HG03460 (cell line): ENCODE data around the gene F2RL1.
"Not testable (repeated sequence)": the region's sequence is repeated elsewhere in the genome, so short reads cannot be mapped to it uniquely, and the experiment has no call there.

Experiments used
- ATAC-seq: cut with Tn5 transposase; IDR thresholded peaks from one replicate; pipeline ENCODE4 v1.9.1; 2021; ENCODE audit not compliant: unreplicated experiment

The F2RL1 gene

DNA sequence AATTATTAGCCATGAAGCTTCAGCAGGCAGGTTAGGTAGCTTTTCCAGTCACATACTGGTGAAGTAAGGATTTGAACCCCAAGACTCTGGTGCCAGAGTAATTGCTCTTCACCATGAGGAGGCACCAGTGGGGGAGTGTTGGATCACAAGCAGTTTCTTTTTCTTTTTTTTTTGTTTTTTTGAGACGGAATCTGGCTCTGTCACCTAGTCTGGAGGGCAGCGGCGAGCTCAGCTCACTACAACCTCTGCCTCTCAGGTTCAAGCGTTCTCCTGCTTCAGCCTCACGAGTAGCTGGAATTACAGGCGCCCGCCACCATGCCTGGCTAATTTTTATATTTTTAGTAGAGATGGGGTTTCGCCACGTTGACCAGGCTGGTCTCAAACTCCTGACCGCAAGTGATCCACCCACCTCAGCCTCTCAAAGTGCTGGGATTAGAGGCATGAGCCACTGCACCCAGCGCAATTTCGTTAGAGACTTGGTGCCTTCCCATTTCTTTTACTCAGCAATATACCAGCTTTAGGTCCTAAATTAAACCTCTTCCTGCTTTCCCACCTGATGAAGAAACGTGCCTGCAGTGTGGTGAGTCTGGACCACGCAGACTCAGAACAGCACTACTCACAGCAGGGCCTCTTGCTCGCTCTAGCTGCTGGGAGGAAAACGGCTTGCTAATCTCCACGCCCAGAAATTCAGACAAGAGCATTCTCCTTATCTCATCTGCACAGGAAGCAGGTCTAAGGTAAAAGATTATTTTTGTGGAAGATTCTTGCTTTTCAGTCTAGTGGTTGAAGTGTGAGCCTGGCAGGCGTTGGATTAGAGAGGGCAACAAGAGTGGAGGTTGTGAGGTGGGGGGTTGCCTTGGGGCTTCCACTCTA is 30.8 kb downstream of the F2RL1 start, which contains the start of gene S100Z:
Gene S100Z, plus strand, starts transcription at position 596 of the 873 bp plus-strand sequence. CDS start 25,346 bp downstream, outside the sequence.
- ATAC-seq: no peak

DNA sequence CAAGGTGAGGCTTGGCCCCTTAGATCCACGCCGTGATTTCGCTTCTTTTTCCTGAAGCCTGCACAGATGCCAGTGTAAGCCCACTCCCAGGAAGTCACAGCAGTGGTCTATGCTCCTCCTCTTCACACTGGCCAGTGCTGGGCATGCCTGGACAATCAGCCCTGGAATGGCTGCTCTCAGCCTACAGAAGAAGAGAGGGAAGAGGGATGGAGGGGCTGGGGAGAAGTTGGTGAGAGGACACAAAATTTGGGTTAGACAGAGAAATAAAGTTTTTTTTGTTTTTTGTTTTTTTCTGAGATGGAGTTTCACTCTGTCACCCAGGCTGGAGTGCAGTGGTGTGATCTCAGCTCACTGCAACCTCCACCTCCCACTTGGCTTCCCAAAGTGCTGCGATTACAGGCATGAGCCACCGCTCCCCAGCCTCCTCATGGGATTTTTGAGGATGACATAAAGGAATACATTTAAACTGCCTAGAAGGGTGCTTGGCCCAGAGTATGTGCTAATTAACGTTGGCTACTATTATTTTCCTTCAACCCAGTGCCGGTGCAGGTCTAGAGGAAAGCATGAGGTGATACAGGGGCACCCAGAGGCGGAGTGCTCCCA is 31.8 kb downstream of the F2RL1 start:
- ATAC-seq: no peak

DNA sequence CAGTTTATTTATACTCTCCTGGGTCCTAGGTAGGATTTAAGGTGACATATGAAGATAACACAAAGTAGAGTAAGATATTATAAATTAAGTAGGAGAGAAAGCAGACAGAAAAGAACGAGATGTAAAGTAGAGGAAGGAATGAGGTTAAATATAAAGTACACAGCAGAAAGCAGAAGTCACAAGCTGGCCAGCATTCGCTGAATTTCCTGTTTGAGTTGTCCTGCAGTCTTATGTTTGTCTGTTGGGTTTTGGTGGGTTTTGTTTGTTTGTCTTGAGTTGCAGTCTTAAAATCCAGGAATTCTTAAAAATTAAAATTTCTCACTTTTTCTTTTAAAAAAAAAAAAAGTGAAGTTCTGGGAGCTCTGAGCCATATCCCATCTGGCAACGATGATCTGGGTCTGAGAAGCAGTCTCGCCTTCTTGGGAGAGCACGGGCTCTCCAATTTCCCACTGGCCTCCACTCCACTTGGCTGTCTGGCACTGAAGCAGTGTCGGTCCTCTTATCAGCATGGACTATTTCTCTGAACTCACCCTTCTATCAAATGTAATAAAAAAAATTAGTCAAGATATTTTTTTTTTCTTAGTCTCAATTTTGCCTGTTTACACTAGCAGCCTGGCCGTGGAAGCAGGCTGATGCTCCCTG is 33.0 kb downstream of the F2RL1 start:
- ATAC-seq: no peak

DNA sequence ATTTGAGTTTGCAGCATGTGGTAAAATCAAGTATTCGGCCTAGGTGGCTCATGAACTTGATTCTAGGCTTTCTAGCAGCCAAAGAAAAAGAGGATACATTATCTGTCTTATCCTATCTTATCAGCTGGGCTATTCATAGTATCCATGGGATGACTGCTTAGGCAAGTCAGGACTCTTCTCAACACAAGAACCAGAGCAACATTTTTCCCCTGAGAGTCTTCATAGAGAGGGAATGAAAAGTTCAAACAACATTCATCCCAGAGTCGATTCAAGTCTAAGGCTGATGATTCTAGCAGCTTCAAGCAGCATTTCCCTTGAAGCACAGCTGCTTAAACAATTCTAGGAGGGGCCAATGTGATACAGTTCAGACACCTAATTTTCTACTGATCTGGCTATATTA is 33.9 kb downstream of the F2RL1 start:
- ATAC-seq: no peak

DNA sequence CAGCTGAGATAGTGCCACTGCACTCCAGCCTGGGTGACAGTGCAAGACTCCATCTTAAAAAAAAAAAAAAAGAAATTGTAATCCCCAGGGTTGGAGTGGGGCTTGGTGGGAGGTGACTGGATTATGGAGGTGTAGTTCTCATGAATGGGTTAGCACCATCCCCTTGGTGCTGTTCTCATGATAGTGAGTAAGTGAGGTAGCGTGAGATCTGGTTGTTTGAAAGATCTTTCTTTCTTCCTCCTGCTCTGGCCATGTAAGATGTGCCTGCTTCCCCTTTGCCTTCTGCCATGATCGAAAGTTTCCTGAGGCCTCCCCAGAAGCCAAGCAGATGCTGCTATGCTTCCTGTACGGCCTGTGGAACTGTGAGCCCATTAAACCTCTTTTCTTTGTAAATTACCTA is 34.9 kb downstream of the F2RL1 start:
- not testable (repeated sequence) for ATAC-seq

DNA sequence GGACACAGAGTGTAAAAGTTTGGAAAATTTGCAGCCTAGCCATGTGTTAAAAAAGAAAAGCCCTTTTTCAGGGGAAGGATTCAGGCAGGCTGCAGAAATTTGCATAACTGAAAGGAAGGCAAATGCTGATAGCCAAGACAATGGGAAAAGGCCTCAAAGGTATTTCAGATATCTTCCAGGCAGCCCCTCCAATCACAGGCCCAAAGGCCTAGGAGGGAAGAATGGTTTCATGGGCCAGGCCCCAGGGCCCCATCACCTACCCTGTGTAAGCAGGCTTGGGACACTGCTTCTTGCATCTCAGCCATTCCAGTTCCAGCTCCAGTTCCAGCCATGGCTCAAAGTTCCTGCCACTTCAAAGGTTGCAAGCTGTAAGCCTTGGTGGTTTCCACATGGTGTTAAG is 35.8 kb downstream of the F2RL1 start:
- ATAC-seq: no peak

DNA sequence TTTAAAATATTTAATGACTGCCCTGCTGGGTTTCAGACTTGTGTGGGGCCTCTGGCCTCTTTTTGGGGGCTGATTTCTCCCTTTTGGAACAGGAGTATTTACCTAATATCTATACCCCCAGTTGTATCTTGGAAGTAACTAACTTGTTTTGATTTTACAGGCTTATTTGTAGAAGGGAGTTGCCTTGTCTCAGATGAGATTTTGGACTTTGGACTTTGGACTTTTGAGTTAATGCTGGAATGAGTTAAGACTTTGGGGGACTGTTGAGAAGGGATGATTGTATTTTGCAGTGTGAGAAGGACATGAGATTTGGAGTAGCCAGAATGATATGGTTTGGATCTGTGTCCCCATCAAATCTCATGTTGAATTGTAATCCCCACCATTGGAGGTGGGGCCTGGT is 36.7 kb downstream of the F2RL1 start:
- ATAC-seq: not testable (repeated sequence)

DNA sequence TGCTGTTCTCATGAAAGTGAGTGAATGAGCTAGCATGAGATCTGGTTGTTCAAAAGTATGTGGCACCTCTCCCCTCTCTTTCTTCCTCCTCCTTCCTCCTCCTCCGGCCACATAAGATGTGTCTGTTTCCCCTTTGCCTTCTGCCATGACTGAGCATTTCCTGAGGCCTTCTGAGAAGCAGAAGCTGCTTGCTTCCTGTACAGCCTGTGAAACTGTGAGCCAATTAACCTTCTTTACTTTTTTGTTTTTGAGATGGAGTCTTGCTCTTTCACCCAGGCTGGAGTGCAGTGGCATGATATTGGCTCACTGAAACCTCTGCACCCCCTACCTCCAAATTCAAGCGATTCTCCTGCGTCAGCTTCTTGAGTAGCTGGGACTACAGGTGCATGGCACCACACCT is 37.1 kb downstream of the F2RL1 start:
- ATAC-seq: no peak

DNA sequence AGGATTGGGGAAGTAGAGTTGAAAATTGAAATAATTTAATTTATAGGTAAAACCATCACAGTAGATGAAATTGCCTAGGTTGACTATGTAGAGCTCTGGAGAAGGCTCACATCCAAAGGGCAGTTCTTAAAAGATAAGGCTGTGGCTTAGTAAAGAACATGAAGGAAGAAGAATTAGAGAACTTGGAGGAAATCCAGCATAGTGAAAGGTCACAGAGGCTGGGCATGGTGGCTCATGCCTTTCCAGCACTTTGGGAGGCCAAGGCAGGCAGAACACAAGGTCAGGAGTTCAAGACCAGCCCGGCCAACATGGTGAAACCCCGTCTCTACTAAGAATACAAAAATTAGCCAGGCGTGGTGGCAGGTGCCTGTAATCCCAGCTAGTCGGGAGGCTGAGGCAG is 38.0 kb downstream of the F2RL1 start:
- not testable (repeated sequence) for ATAC-seq

DNA sequence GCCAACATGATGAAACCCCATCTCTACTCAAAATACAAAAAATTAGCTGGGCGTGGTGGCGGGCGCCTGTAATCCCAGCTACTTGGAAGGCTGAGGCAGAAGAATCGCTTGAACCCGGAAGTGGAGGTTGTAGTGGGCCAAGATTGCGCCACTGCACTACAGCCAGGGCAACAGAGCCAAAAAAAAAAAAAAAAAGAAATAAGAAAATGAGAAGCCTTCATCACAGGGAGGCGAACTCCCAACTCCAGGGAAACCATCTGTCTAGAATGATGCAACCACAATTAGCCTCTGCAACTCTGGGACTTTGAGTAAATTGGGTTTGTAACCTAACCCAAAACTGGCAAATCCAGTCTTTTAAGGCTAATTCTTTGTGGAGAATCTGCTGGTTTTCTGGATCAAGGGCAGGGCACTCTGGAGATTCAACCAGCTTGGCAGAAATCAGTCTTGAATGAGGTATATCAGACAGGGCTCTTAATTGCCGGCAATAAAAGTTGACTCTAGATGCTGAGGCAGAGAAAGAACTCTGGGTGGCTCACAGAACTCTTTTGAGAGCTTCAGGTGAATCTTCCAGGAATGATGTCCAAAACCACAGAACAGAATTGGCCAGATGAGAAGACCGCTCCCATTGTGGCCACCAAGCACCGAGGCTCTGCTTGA is 40.9 kb downstream of the F2RL1 start:
- ATAC-seq: no peak

DNA sequence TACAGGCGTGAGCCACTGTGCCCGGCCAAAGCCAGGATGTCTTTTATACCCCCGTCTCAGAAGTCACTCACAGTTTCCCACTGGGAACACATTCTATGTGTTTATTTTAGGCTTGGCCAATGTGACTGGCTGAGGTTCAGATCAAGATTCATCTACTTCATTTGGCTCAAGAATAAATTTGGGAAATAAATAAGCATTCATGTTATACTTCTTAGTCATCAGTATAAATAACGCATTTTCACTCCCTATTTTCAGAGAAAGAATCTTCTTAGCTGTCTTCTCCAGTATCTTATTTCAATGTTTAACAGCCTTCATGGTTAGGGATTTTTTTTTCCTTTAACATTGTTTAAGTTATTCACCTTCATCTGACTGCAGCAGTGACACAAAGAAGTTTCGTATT is 42.8 kb downstream of the F2RL1 start:
- no peak for ATAC-seq

DNA sequence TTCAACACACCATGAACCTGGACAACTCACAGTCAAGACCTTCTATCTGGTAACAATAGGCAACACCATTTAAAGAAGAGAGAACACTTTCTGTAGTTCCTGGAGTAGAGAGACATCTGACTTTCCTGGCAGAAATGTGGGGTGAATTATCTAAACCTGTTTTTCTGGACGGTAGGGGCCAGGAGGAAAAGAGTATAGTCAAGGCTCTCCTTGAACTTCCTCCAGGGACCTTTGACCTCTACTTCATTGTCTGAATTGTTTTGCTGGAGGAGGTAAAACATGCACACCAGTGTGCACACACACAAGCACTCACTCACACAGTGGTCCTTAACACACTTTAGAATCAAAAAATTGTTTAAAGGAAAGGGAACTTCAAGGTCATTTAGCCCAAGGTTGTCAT is 44.2 kb downstream of the F2RL1 start:
- no peak for ATAC-seq

DNA sequence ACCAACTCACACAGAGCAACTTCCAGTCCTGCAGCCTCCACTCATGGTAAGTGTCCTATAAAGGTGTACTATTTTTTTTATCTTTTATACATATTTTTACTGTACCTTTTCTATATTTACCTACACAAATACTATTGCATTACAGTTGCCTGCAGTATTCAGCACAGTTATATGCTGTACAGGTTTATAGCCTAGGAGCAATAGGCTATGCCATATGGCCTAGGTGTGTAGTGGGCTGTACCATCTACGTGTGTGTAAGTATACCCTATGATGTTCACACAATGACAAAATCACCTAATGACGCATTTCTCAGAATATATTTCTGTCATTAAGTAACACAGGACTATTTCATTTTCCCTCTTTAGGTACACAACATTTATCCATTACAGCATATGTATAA is 47.7 kb downstream of the F2RL1 start:
- no peak for ATAC-seq

DNA sequence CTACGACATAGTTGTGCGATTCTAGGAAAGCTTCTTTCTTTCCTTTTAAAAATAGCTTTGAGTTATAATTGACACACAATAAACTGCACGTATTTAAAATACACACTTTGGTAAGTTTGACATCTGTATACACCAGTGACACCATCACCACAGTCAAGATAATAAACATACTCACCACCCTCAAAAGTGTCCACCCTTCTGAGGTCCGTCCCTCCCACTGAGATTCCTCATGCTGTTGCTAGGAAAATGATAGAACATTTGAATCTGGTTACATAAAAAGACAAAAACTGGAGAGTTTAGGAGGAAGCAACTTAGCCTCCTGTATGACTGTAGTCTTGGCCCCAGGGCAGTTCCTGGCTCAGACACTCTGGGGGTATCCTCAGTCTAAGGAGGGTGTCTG is 48.2 kb downstream of the F2RL1 start:
- no peak for ATAC-seq

DNA sequence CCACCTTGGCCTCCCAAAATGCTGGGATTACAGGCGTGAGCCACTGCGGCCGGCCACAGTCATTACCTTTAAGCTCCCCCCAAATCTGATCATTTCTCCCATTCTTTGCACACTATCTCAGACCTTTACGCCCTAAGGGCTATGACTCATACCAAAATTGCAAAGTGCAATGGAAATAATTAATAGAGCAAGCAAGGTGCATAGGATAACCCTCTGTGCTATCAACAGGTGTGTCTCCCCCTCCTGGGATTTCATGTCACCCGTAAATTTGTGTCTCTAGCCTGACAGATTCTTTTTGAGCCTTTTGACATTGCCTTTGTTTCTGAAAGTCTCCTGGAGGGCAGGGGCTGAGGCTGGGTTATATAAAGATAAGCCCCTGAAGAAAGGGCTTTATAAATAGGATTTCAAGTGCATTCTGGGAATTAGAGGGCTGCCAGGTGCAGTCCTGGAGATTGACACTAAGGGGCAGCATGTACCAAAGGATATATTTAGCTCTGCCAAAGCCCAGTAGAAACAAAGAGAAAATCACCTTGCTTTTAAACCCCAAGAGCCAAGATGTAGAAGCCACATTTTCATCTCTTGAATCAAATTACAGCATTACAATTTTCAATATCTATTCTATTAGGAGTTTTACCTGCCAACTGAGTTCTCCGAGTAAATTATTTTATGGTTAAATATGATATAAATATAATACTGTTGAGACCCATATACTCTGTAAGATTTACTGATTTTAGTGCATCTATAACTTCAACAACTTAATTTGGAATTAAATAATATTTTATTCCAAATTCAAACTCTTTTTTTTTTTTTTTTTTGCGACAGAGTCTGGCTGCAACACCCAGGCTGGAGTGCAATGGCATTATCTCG is 49.2 kb downstream of the F2RL1 start:
- ATAC-seq: no peak

DNA sequence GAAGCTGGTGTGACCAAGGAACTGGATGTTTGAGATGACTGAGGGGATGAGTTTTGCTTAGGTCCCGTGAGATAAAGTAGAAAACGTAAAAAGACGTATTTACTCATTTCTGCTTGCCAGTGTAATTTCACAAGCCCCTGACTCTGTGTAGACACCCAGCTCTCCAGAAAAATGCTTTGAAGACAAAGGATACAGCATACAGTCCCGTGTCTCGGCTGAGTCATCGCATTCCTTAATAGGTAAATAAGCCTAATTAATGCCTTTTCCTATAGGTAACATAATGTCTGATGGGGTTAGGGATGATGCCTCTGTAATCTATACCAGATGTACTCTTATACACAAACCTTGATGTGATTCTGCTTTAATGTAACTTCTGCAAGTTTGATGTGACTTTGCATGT is 51.2 kb downstream of the F2RL1 start:
- no peak for ATAC-seq

DNA sequence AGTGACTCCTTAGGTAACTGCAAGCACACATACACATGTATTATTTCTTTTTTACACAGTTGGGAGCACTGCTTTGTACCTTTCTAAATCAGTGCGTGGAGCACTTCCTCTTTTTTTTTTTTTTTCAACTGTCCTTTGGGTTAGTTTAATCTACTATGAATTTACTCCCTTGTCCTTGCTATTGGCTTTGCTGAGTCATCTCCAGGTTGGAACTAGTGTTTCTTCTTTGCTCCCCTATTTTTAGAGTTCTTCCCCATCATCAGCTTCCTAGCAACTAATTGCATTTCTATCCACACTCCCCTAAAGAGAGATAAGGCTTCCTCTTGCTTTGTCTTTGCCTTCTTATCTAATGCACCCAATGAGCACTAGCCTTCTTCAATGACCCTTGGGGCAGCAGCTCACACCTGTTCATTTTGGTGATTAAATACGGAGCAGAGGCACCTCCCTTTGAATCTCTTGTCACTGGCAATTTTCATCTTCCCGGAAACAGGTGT is 55.3 kb downstream of the F2RL1 start:
- no peak for ATAC-seq
